ENCODE data around the gene AMIGO2. TPM values are rescaled to one million over a fixed set of nuclear protein-coding genes. Genes with fewer than 3 reads are reported as not detected.

Gene AMIGO2
- total RNA-seq, 3 donors from 2014 or later, result 3.5 to 39.3 (median 4.8) TPM

DNA sequence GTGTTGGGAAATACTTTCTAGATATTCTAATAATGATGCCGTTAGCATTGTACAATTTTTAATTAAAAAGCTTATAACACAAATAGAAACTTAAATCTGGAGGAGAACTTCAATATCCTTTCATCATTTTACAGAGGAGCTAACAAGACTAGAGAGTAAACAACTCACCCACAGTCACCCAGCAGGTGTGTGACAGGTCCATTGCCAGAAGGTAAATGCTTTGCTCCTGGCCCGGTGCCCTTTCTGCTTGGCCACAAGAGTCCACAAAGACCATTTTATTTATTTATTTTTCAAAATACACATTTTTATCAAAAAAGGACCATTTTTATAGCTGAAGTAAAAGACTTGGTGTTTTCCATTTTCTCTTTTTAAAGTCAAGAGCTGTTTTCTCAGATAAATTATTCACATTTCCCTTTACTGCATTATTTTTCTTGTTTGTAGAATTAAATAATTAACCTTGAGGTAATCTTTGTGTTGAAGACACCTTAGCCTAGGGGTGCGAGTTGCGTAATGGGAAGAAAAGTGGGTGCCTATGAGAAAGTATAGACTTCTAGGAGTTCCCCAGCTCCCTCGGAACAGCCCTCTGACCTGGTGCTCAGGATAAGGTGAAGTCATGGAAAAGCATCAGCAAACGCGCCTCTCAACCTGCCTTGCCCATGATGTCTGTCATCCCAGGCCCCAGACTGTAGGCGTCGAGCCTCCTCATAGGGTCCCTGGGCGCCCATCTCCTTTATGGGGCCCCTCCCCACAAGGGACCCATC, 26.3 kb upstream of the AMIGO2 start:
- TF ChIP-seq, protein P1, sequence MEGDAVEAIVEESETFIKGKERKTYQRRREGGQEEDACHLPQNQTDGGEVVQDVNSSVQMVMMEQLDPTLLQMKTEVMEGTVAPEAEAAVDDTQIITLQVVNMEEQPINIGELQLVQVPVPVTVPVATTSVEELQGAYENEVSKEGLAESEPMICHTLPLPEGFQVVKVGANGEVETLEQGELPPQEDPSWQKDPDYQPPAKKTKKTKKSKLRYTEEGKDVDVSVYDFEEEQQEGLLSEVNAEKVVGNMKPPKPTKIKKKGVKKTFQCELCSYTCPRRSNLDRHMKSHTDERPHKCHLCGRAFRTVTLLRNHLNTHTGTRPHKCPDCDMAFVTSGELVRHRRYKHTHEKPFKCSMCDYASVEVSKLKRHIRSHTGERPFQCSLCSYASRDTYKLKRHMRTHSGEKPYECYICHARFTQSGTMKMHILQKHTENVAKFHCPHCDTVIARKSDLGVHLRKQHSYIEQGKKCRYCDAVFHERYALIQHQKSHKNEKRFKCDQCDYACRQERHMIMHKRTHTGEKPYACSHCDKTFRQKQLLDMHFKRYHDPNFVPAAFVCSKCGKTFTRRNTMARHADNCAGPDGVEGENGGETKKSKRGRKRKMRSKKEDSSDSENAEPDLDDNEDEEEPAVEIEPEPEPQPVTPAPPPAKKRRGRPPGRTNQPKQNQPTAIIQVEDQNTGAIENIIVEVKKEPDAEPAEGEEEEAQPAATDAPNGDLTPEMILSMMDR (IDR thresholded peaks at IDR 0.05), result no peak
- H3K9me3 ChIP-seq, result no peaks in the 10 kb centered on the region
- intact Hi-C loops (cut with DNase I, micrococcal nuclease), result no loop called here
- no peaks in the 10 kb centered on the region for H3K36me3 ChIP-seq (ENCODE audit: low read depth)
- DNase-seq, result peak in 2 of 3 donors; percentile 48 to 63
- peak; percentile 58 for ATAC-seq
- H3K4me1 ChIP-seq (ENCODE audit: low read depth), result no peaks in the 10 kb centered on the region
- H3K4me3 ChIP-seq, result no peak overlapping the region

DNA sequence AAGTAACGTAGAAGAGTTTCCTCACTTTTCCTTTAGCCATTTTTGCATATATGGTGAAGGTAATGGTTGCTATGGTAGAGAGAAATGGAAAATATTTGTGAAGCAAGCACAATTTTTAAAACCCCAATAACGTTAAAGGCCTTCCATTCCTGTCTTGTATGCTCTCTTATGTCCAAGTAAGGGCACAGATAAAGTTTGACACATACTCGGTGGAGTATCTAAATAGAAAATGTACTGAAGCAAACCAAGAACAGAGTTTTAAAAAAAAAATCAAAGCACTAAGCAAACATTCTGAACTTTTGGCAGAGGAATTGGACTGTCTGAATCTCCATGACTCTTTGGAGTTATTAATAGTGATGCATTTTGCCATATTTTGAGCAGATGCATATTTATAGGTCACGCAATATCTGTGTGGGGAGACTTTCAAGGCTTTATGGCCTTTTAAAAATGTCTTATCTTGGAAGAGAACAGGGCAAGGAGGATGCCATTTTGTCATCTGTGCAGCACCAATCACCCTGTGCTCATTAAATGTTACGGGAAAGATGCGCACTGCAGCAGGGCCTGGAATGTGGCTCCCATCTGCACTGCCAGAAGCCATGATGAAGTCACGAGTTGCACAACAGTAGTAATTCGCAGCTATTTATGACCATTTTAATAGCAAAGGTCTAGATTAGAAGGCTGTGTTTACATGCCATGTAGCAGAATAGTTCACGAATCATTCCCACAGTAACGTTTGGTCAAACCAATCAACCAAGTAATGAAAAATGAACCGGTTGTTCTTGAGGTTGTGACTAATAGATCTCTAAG, 23.3 kb upstream of the AMIGO2 start:
- intact Hi-C loops (cut with DNase I, micrococcal nuclease), result no loop called here
- H3K9me3 ChIP-seq, result no peaks in the 10 kb centered on the region
- H3K4me3 ChIP-seq, result no peak overlapping the region
- H3K4me1 ChIP-seq (ENCODE audit: low read depth), result no peaks in the 10 kb centered on the region
- DNase-seq (no peak), ATAC-seq (peak; percentile 24)
- H3K36me3 ChIP-seq (ENCODE audit: low read depth), result no peaks in the 10 kb centered on the region
- TF ChIP-seq, protein P1 (IDR thresholded peaks at IDR 0.05), result no peak

DNA sequence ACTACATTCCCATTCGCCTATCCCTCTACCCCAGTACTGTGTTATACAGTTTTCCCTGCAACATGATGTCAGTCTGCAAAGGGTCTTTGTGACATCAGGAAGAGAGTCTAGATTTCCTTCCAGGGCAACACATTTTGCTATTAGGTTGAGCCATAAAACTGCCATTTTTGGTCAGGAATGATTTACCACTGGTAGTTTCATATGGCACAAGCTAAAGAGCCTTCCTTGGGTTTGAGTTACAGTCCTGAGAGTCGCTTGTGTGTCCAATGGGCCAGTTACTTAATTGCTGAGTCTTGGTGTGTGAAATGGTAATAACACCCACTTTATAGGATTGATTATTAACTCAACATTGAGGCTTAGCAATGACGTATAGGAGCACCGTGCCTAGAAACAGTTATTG, 22.6 kb upstream of the AMIGO2 start:
- H3K9me3 ChIP-seq, result no peaks in the 10 kb centered on the region
- H3K36me3 ChIP-seq (ENCODE audit: low read depth), result no peaks in the 10 kb centered on the region
- DNase-seq (no peak), ATAC-seq (no peak)
- no peak overlapping the region for H3K4me3 ChIP-seq
- TF ChIP-seq, protein P1 (IDR thresholded peaks at IDR 0.05), result no peak
- intact Hi-C loops (cut with DNase I, micrococcal nuclease), result no loop called here
- H3K4me1 ChIP-seq (ENCODE audit: low read depth), result peaks cover under 1% of the 10 kb centered on the region

DNA sequence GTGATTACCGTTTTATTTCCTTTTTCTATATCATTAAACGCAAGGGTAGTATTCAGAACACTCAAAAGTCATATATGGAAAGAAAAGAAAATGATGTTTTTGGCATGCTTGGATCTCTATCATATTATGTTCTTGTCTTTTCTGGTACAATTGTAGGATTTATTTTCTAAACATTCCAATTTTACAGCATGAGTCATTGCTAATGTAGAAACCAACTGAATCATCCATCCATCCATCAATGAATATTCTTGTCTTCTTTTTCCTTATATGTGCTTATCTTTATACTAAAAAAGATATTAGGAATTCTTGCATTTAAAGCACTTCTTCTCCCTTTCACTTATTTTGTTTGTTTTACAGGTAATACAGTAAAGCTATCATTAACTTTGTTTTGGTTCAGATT, 20.4 kb upstream of the AMIGO2 start:
- DNase-seq, result no peak
- ATAC-seq, result no peak
- intact Hi-C loops (cut with DNase I, micrococcal nuclease), result no loop called here
- Histone ChIP-seq H3K4me3 (no peak overlapping the region), H3K9me3 (no peaks in the 10 kb centered on the region), H3K36me3 (ENCODE audit: low read depth) (no peaks in the 10 kb centered on the region), H3K4me1 (ENCODE audit: low read depth) (peaks cover 5% of the 10 kb centered on the region)
- TF ChIP-seq, protein P1 (IDR thresholded peaks at IDR 0.05), result no peak

DNA sequence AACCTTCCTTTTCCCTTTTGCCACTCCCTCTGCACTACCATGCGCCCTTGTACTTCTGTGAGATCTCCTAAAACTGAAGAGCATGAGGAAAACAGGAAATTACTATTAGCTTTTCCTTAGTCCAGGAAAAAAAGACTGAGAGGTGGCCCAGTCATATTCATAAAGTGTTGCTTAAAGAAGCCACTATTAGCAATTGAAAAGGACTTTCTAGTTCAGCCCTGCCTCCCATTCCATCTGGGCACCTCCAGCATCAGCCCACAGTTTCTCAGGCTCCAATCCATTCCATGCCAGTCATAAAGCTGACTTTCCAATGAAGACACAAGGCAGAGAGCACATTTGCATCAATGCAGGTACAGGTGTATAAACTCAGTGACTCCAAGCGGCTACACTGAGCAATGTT, 19.9 kb upstream of the AMIGO2 start:
- intact Hi-C loops (cut with DNase I, micrococcal nuclease), result no loop called here
- no peaks in the 10 kb centered on the region for H3K9me3 ChIP-seq
- no peak overlapping the region for H3K4me3 ChIP-seq
- ATAC-seq, result no peak
- TF ChIP-seq, protein P1 (IDR thresholded peaks at IDR 0.05), result no peak
- DNase-seq, result no peak
- no peaks in the 10 kb centered on the region for H3K36me3 ChIP-seq (ENCODE audit: low read depth)
- peaks cover 5% of the 10 kb centered on the region for H3K4me1 ChIP-seq (ENCODE audit: low read depth)

Measured in mucosa of descending colon (tissue), 3 donors.